ENCODE measurements around the gene CLEC3B.

DNA sequence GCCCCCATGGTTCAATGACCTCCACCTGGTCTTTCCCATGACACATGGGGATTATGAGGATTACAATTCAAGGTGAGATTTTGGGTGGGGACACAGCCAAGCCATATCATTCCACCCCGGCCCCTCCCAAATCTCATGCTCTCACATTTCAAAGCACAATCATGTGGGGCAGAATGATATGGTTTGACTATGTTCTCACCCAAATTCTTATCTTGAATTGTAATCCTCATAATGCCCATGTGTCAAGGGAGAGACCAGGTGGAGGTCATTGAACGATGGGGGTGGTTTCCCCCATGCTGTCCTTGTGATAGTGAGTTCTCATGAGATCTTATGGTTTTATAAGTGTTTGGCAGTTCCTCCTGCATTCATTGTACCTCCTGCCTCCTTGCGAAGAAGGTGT is 2.4 kb upstream of the CLEC3B start:
- TF ChIP-seq POLR2A (IDR thresholded peaks at IDR 0.05) (no peak), POLR2AphosphoS5 (IDR thresholded peaks at IDR 0.05) (no peak)
- TF ChIP-seq, protein P1, sequence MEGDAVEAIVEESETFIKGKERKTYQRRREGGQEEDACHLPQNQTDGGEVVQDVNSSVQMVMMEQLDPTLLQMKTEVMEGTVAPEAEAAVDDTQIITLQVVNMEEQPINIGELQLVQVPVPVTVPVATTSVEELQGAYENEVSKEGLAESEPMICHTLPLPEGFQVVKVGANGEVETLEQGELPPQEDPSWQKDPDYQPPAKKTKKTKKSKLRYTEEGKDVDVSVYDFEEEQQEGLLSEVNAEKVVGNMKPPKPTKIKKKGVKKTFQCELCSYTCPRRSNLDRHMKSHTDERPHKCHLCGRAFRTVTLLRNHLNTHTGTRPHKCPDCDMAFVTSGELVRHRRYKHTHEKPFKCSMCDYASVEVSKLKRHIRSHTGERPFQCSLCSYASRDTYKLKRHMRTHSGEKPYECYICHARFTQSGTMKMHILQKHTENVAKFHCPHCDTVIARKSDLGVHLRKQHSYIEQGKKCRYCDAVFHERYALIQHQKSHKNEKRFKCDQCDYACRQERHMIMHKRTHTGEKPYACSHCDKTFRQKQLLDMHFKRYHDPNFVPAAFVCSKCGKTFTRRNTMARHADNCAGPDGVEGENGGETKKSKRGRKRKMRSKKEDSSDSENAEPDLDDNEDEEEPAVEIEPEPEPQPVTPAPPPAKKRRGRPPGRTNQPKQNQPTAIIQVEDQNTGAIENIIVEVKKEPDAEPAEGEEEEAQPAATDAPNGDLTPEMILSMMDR (IDR thresholded peaks at IDR 0.05): no peak

All from breast epithelium (tissue), 3 donors.